K562 (cell line): Measurements from ENCODE around the gene MYO16. TPM values are rescaled to one million over a fixed set of nuclear protein-coding genes. Genes with fewer than 3 reads are reported as not detected.
A peak's percentile ranks its signal among the peaks of the same experiment; 100 is the strongest.

Experiments
- ATAC-seq: fragments of 200-7000 bp; cut with Tn5 transposase; 3 replicates; pipeline ENCODE4 v1.9.1; 2020; ENCODE audit warnings: moderate library complexity
- BruUV-seq: library from RNA; stranded (reverse); fragments of 400-500 nt; replicated peaks from 2 replicates; lab custom pipeline; 2021; lab: Mats Ljungman, UMichigan
- CTCF ChIA-PET: fragments of 300-600 bp; formaldehyde crosslinking; extraction: SDS; loops from one replicate; lab custom pipeline; 2021; ENCODE audit warnings: low intra/inter-chr PET ratio; lab: Yijun Ruan, JAX
- POLR2A ChIA-PET: fragments of 300-600, 350-650 bp; sonication (Branson Sonifier 250); formaldehyde crosslinking; extraction: SDS; loops from one replicate; lab custom pipeline; 2021; ENCODE audit warnings: antibody characterized with exemption, inconsistent platforms; lab: Yijun Ruan, JAX
- DNase-seq, 4 experiments: peaks; one replicate each; pipeline versions ENCODE4 v3.0.0 to v3.0.0-alpha.2; 2011 to 2018; ENCODE audit warnings: low spot score in 3 of 4, mixed read lengths in 3 of 4; ENCODE audit errors: extremely low read depth in 1 of 4
- FAIRE-seq: peaks from 2 replicates; lab custom pipeline; 2011; peaks lifted over from hg19 to GRCh38; lab: Jason Lieb, UNC
- H2AFZ ChIP-seq: 2 replicates; pipeline ENCODE4 v1.6.0; 2011; ENCODE audit warnings: low read depth, low read length, control low read depth, inconsistent platforms
- H3K27ac ChIP-seq: fragments of 200-600 bp; 3 replicates; pipeline ENCODE4 v1.8.0; 2011; ENCODE audit warnings: low read depth, mild to moderate bottlenecking, control low read depth, inconsistent platforms, low read length, moderate library complexity, mixed read lengths; ENCODE audit errors: extremely low read depth
- H3K27me3 ChIP-seq, 2 experiments: fragments of 300-600 bp in 1 of 2; 2 replicates in 1 of 2; 3 replicates in 1 of 2; pipeline versions ENCODE4 v1.6.0 to v1.8.0; 2011; ENCODE audit warnings: inconsistent platforms in 2 of 2, low read length in 2 of 2, mild to moderate bottlenecking in 1 of 2, mixed read lengths in 1 of 2, moderate library complexity in 1 of 2; ENCODE audit not compliant: control insufficient read depth in 2 of 2, insufficient read depth in 2 of 2
- H3K36me3 ChIP-seq: fragments of 300-600 bp; 3 replicates; pipeline ENCODE4 v1.8.0; 2011; ENCODE audit warnings: mild to moderate bottlenecking, low read length, inconsistent platforms; ENCODE audit not compliant: control insufficient read depth, insufficient read depth
- H3K4me1 ChIP-seq, 2 experiments: fragments of 200-600 bp in 1 of 2; replicated peaks in 1 of 2; 2 replicates in 1 of 2; 3 replicates in 1 of 2; pipeline versions ENCODE4 v1.5.1 to v1.8.0; 2011; ENCODE audit warnings: inconsistent platforms in 2 of 2, low read length in 2 of 2, mild to moderate bottlenecking in 1 of 2, mixed read lengths in 1 of 2, moderate library complexity in 1 of 2; ENCODE audit not compliant: control insufficient read depth in 2 of 2, insufficient read depth in 2 of 2
- H3K4me2 ChIP-seq: 2 replicates; pipeline ENCODE4 v1.6.1; 2011; ENCODE audit warnings: low read length, control low read depth, inconsistent platforms, mixed read lengths; ENCODE audit not compliant: insufficient read depth
- H3K4me3 ChIP-seq: fragments of 200-600 bp; sonication (generic), shearing (Covaris generic); 2 replicates; pipeline ENCODE4 v1.5.1; 2016; ENCODE audit warnings: control low read depth, inconsistent platforms
- H3K79me2 ChIP-seq: fragments of 200-600 bp; 3 replicates; pipeline ENCODE4 v1.8.0; 2011; ENCODE audit warnings: low read length, inconsistent platforms; ENCODE audit not compliant: control insufficient read depth, insufficient read depth
- H3K9ac ChIP-seq, 2 experiments: 2 replicates each; pipeline versions ENCODE4 v1.6.0 to v1.6.1; 2011; ENCODE audit warnings: low read depth in 2 of 2, low read length in 2 of 2, control low read depth in 1 of 2, inconsistent platforms in 1 of 2, mild to moderate bottlenecking in 1 of 2, mixed read lengths in 1 of 2; ENCODE audit not compliant: insufficient read depth in 1 of 2
- H3K9me1 ChIP-seq: one replicate; pipeline ENCODE4 v1.6.0; 2011; ENCODE audit warnings: inconsistent platforms, mild to moderate bottlenecking, low read length, moderate library complexity; ENCODE audit not compliant: control insufficient read depth, insufficient read depth
- H3K9me3 ChIP-seq: replicated peaks from 2 replicates; pipeline ENCODE4 v1.5.1; 2011; ENCODE audit warnings: low read depth, low read length, inconsistent platforms; ENCODE audit not compliant: control insufficient read depth, insufficient read depth
- H4K20me1 ChIP-seq: replicated peaks from 2 replicates; pipeline ENCODE4 v1.6.1; 2011; ENCODE audit warnings: low read length, inconsistent platforms, mixed read lengths; ENCODE audit not compliant: control insufficient read depth, insufficient read depth
- ESRRA ChIP-seq: fragments of 450-650 bp; IDR thresholded peaks from 2 replicates; pipeline ENCODE4 v1.6.1; 2014; ENCODE audit warnings: low read depth, mild to moderate bottlenecking, moderate library complexity, borderline replicate concordance
- KLF1 ChIP-seq: fragments of 450-650 bp; IDR thresholded peaks from 2 replicates; pipeline ENCODE4 v1.6.1; 2016; ENCODE audit warnings: missing genetic modification characterization, missing compliant biosample characterization
- PYGO2 ChIP-seq: fragments of 450-650 bp; IDR thresholded peaks from 2 replicates; pipeline ENCODE4 v1.6.1; 2016; ENCODE audit warnings: mild to moderate bottlenecking, missing genetic modification characterization, moderate library complexity, missing compliant biosample characterization
- ZNF24 ChIP-seq: fragments of 450-650 bp; IDR thresholded peaks from 2 replicates; pipeline ENCODE4 v1.6.1; 2016
- ZNF347 ChIP-seq: fragments of 450-650 bp; formaldehyde crosslinking; IDR thresholded peaks from 2 replicates; pipeline ENCODE4 v1.4.0; 2020; ENCODE audit warnings: low read depth, mild to moderate bottlenecking, moderate library complexity
- ZNF551 ChIP-seq: fragments of 250-450 bp; sonication (Bioruptor Pico); IDR thresholded peaks from 2 replicates; pipeline ENCODE4 v1.5.0; 2021; ENCODE audit warnings: mild to moderate bottlenecking, moderate library complexity
- WGBS: fragments of 100-300 bp; shearing (Covaris generic); methylation state at CpG from one replicate; pipeline ENCODE4 v1.1.6; 2016; ENCODE audit warnings: low coverage, mixed read lengths; ENCODE audit not compliant: insufficient coverage; ENCODE audit errors: missing lambda C conversion rate; 5-methylcytosine and 5-hydroxymethylcytosine counted together
- in situ Hi-C: fragments of 300-500 bp; cut with MboI; formaldehyde crosslinking; loops from 4 replicates; pipeline ENCODE4 v1.15.0; 2018; ENCODE audit warnings: inconsistent platforms, mixed read lengths
- intact Hi-C: fragments of 100-400 bp; cut with micrococcal nuclease; formaldehyde crosslinking; loops from 2 replicates; pipeline ENCODE4 v1.14.2; 2022
- polyA plus RNA-seq, 8 experiments: library from polyadenylated mRNA; depleted of rRNA in 4 of 8; stranded (reverse) in 5 of 8; unstranded in 3 of 8; fragments of >200 nt; fragmentation: Nextera tagmentation in 2 of 8; fragmentation: Illumina TruSeq in 1 of 8; extraction: Ambion mirVana in 2 of 8; extraction: Trizol in 1 of 8; gene quantifications; 2 replicates each; pipeline versions ENCODE4 v1.2.1 to v1.2.3, GENCODE V29; 2011 to 2014; ENCODE audit warnings: inconsistent platforms in 1 of 8, missing spikeins in 1 of 8
- total RNA-seq, 7 experiments: library from RNA; depleted of rRNA in 6 of 7; stranded (reverse); fragments of >200 nt in 6 of 7; fragmentation: Illumina TruSeq in 2 of 7; extraction: Trizol in 2 of 7; gene quantifications; 2 replicates each; pipeline versions ENCODE4 v1.2.1 to v1.2.3, GENCODE V29; 2011 to 2021; ENCODE audit warnings: low replicate concordance in 1 of 7
- TF ChIP-seq, protein P1 (sequence below), 2 experiments: fragments of 200-800 bp in 1 of 2; sonication (Bioruptor generic) in 1 of 2; sonication (generic) in 1 of 2; formaldehyde crosslinking in 1 of 2; IDR thresholded peaks in 1 of 2; conservative IDR thresholded peaks in 1 of 2; 2 replicates each; pipeline versions ENCODE4 v1.5.0 to v1.6.1; 2016 to 2020; ENCODE audit warnings: missing compliant biosample characterization in 1 of 2, missing genetic modification characterization in 1 of 2, missing genetic modification reagents in 1 of 2
- TF ChIP-seq, protein P2 (sequence below), 3 experiments: IDR thresholded peaks in 2 of 3; conservative IDR thresholded peaks in 1 of 3; 2 replicates each; pipeline ENCODE4 v1.5.1; 2011 to 2012; ENCODE audit warnings: low read length in 3 of 3, mild to moderate bottlenecking in 3 of 3, control low read depth in 2 of 3, improper control_type of control experiment in 1 of 3, inconsistent platforms in 1 of 3, low read depth in 1 of 3, mixed read lengths in 1 of 3, moderate library complexity in 1 of 3; ENCODE audit not compliant: insufficient read depth in 2 of 3

MYO16 gene
- total and polyA plus RNA-seq, 9 of the 15 experiments (the other 6 are each of a cell fraction or from before 2014, with no cell fraction given): 4.3 to 45.7 (median 12.1) TPM

DNA sequence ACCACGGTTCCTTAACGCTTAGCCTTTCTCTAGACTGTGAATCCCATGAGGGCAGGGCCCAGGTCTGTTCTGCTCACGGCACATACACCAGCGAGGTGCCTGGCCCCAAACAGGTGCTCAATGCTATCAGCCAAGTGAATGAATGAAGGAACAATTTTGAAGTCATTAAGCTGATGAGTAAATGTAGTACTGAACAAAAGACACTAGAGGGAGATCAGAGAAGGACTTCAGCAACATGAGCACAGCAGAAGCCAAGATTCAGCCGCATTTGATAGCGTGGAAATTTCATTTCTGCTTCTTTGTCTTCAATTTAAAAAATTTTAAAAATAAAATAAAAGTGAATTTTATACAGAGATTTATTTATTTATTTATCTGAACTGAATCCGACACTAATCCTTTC lies 20.1 kb upstream of the MYO16 start (continued):
- TF ChIP-seq, protein P1, sequence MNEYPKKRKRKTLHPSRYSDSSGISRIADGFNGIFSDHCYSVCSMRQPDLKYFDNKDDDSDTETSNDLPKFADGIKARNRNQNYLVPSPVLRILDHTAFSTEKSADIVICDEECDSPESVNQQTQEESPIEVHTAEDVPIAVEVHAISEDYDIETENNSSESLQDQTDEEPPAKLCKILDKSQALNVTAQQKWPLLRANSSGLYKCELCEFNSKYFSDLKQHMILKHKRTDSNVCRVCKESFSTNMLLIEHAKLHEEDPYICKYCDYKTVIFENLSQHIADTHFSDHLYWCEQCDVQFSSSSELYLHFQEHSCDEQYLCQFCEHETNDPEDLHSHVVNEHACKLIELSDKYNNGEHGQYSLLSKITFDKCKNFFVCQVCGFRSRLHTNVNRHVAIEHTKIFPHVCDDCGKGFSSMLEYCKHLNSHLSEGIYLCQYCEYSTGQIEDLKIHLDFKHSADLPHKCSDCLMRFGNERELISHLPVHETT (CRISPR knock-in tag; conservative IDR thresholded peaks at IDR 0.05 in 1 of 2, IDR thresholded peaks at IDR 0.05 in 1 of 2): no peak
- TF ChIP-seq, protein P2, sequence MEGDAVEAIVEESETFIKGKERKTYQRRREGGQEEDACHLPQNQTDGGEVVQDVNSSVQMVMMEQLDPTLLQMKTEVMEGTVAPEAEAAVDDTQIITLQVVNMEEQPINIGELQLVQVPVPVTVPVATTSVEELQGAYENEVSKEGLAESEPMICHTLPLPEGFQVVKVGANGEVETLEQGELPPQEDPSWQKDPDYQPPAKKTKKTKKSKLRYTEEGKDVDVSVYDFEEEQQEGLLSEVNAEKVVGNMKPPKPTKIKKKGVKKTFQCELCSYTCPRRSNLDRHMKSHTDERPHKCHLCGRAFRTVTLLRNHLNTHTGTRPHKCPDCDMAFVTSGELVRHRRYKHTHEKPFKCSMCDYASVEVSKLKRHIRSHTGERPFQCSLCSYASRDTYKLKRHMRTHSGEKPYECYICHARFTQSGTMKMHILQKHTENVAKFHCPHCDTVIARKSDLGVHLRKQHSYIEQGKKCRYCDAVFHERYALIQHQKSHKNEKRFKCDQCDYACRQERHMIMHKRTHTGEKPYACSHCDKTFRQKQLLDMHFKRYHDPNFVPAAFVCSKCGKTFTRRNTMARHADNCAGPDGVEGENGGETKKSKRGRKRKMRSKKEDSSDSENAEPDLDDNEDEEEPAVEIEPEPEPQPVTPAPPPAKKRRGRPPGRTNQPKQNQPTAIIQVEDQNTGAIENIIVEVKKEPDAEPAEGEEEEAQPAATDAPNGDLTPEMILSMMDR (IDR thresholded peaks at IDR 0.05 in 2 of 3, conservative IDR thresholded peaks at IDR 0.05 in 1 of 3; ENCODE audit: insufficient read depth in 2 of 3, low read depth in 1 of 3, low read length in 3 of 3): peak in 1 of 3 experiments; percentile 20; a peak in 2 of 6 replicates
- TF ChIP-seq ZNF551 (CRISPR knock-in tag): no peak
- TF ChIP-seq ZNF24: peak; percentile 76
- TF ChIP-seq PYGO2 (tag): no peak
- TF ChIP-seq KLF1 (tag): no peak

GRCh38 chr13:108610507-108610906 lies 18.9 kb upstream of the MYO16 start:
- ATAC-seq (no peak), DNase-seq (peak in 1 of 4 experiments; percentile 9), FAIRE-seq (no peak)
- 64% methylated on average over 4 of the region's 4 CpGs for WGBS
- no peaks in the 10 kb centered on the region; a peak in 1 of 5 replicates for H3K4me1 ChIP-seq
- H3K79me2 ChIP-seq: no peaks in the 10 kb centered on the region
- in situ Hi-C loops: no loop called here
- H3K27ac ChIP-seq: no peak overlapping the region
- H3K27me3 ChIP-seq: no peaks in the 10 kb centered on the region
- ChIA-PET POLR2A (interaction anchor here (0.7 kb wide), 1 partner anchor 38 kb away, joined by 3 read pairs; no protein-coding TSS in a partner anchor), CTCF (no interaction called here)
- TF ChIP-seq ZNF347 (no peak), ESRRA (0 out of 2 replicates have a peak, but pooled peaks have one; percentile 29)
- H3K9me3 ChIP-seq: peaks cover 10% of the 10 kb centered on the region; the same call in 1 of the 2 replicates
- H2AFZ ChIP-seq: no peak overlapping the region
- no peaks in the 10 kb centered on the region for H3K36me3 ChIP-seq
- intact Hi-C loops: loop anchor here (5.0 kb wide), 1 partner anchor 167 kb away; no protein-coding TSS in a partner anchor
- no TSS peak for BruUV-seq
- no peaks in the 10 kb centered on the region for H3K9me1 ChIP-seq
- H4K20me1 ChIP-seq: no peaks in the 10 kb centered on the region
- H3K4me3 ChIP-seq: no peak overlapping the region
- no peak overlapping the region for H3K9ac ChIP-seq
- H3K4me2 ChIP-seq: no peak overlapping the region
